A549 (cell line): ENCODE data around the gene ANLN. TPM values are rescaled to one million over a fixed set of nuclear protein-coding genes. Genes with fewer than 3 reads are reported as not detected.

Source experiments
- ATAC-seq, 2 experiments: fragments of 200-7000 bp in 1 of 2; fragments of >200 bp in 1 of 2; cut with Nextera tagmentation in 1 of 2; cut with Tn5 transposase in 1 of 2; 3 replicates each; pipeline versions ENCODE4 v1.8.0 to v1.9.1; 2018 to 2020; ENCODE audit warnings: mild to moderate bottlenecking in 1 of 2, moderate library complexity in 1 of 2
- CTCF ChIA-PET: fragments of 300-600 bp; sonication (Branson Sonifier 250); formaldehyde crosslinking; extraction: SDS; loops from one replicate; lab custom pipeline; 2021; ENCODE audit warnings: antibody characterized with exemption, inconsistent platforms; lab: Yijun Ruan, JAX
- POLR2A ChIA-PET: fragments of 350-600 bp; formaldehyde crosslinking; extraction: SDS; loops from one replicate; lab custom pipeline; 2021; ENCODE audit warnings: antibody characterized with exemption, inconsistent platforms; lab: Yijun Ruan, JAX
- DNase-seq, 2 experiments: peaks; one replicate each; pipeline versions ENCODE4 v3.0.0 to v3.0.0-alpha.2; 2011 to 2016; ENCODE audit warnings: low read depth in 1 of 2, low spot score in 1 of 2
- FAIRE-seq: peaks from 2 replicates; lab custom pipeline; 2011; peaks lifted over from hg19 to GRCh38; lab: Jason Lieb, UNC
- H3K27ac ChIP-seq, 2 experiments: fragments of >200 bp; sonication (Bioruptor Twin); formaldehyde crosslinking; 3 replicates each; pipeline ENCODE4 v1.5.1; 2016 to 2017
- H3K4me1 ChIP-seq: fragments of >200 bp; sonication (Bioruptor Twin); formaldehyde crosslinking; 3 replicates; pipeline ENCODE4 v1.6.1; 2016
- H3K4me2 ChIP-seq: fragments of >200 bp; sonication (Bioruptor Twin); formaldehyde crosslinking; 3 replicates; pipeline ENCODE4 v1.6.1; 2016
- H3K4me3 ChIP-seq: fragments of >200 bp; sonication (Bioruptor Twin); formaldehyde crosslinking; 3 replicates; pipeline ENCODE4 v1.5.1; 2016
- H3K9me3 ChIP-seq: fragments of >200 bp; sonication (Bioruptor Twin); formaldehyde crosslinking; 3 replicates; pipeline ENCODE4 v1.6.1; 2016
- BHLHE40 ChIP-seq: IDR thresholded peaks from 2 replicates; pipeline ENCODE4 v1.6.1; 2012; ENCODE audit warnings: low read depth, low read length, inconsistent platforms
- CBX8 ChIP-seq: fragments of 200-600 bp; sonication (generic); IDR thresholded peaks from 2 replicates; pipeline ENCODE4 v1.6.1; 2016
- CEBPB ChIP-seq, 2 experiments: fragments of >200 bp in 1 of 2; sonication (Bioruptor Twin) in 1 of 2; formaldehyde crosslinking in 1 of 2; IDR thresholded peaks; 2 replicates each; pipeline ENCODE4 v1.6.1; 2012 to 2016
- ESRRA ChIP-seq: fragments of 150-350 bp; IDR thresholded peaks from 2 replicates; pipeline ENCODE4 v1.6.1; 2014; ENCODE audit warnings: mild to moderate bottlenecking, low read length, borderline replicate concordance
- FOSL2 ChIP-seq, 2 experiments: fragments of 450-650 bp in 1 of 2; fragments of >200 bp in 1 of 2; sonication (Bioruptor Twin) in 1 of 2; formaldehyde crosslinking; IDR thresholded peaks; 2 replicates each; pipeline versions ENCODE4 v1.5.0 to v1.6.1; 2016 to 2020; ENCODE audit warnings: mild to moderate bottlenecking in 1 of 2, moderate library complexity in 1 of 2
- GATA3 ChIP-seq: IDR thresholded peaks from 2 replicates; pipeline ENCODE4 v1.6.1; 2012; ENCODE audit warnings: borderline replicate concordance
- HEYL ChIP-seq: fragments of 250-450 bp; sonication (Bioruptor Pico); IDR thresholded peaks from 2 replicates; pipeline ENCODE4 v1.8.0; 2021; ENCODE audit warnings: mild to moderate bottlenecking, moderate library complexity
- HOXB13 ChIP-seq: fragments of 250-450 bp; sonication (Bioruptor Pico); IDR thresholded peaks from 2 replicates; pipeline ENCODE4 v1.5.0; 2020; ENCODE audit warnings: low read depth, mild to moderate bottlenecking, moderate library complexity
- HOXB5 ChIP-seq: fragments of 250-450 bp; sonication (Bioruptor Pico); IDR thresholded peaks from 2 replicates; pipeline ENCODE4 v1.5.0; 2020; ENCODE audit warnings: mild to moderate bottlenecking, moderate library complexity
- JUN ChIP-seq, 2 experiments: fragments of >200 bp; sonication (Bioruptor Twin); formaldehyde crosslinking; IDR thresholded peaks; 2 replicates in 1 of 2; 3 replicates in 1 of 2; pipeline ENCODE4 v1.6.1; 2016 to 2017
- NR3C1 ChIP-seq: fragments of >200 bp; sonication (Bioruptor Twin); formaldehyde crosslinking; IDR thresholded peaks from 3 replicates; pipeline ENCODE4 v1.6.1; 2017
- POLR2AphosphoS2 ChIP-seq: conservative IDR thresholded peaks from 2 replicates; pipeline ENCODE4 v1.6.1; 2012; ENCODE audit warnings: low read length, improper control_type of control experiment, inconsistent platforms
- RARB ChIP-seq: fragments of 250-450 bp; sonication (Bioruptor Pico); IDR thresholded peaks from 2 replicates; pipeline ENCODE4 v1.8.0; 2021; ENCODE audit warnings: mild to moderate bottlenecking, moderate library complexity
- RFX5 ChIP-seq: fragments of 450-650 bp; IDR thresholded peaks from 2 replicates; pipeline ENCODE4 v1.7.1; 2014; ENCODE audit warnings: antibody characterized with exemption, mild to moderate bottlenecking, moderate library complexity
- RNF2 ChIP-seq: fragments of 200-600 bp; sonication (generic); IDR thresholded peaks from 2 replicates; pipeline ENCODE4 v1.6.1; 2016; ENCODE audit warnings: low read depth, mild to moderate bottlenecking, antibody characterized with exemption, moderate library complexity, borderline replicate concordance
- TFCP2L1 ChIP-seq: fragments of 250-450 bp; sonication (Bioruptor Pico); IDR thresholded peaks from 2 replicates; pipeline ENCODE4 v1.5.0; 2021; ENCODE audit warnings: mild to moderate bottlenecking
- WGBS: methylation state at CpG from one replicate; pipeline ENCODE4 v1.1.6; 2017; ENCODE audit errors: missing lambda C conversion rate; 5-methylcytosine and 5-hydroxymethylcytosine counted together
- polyA plus RNA-seq, 4 experiments: library from polyadenylated mRNA; depleted of rRNA in 3 of 4; stranded (reverse); fragments of >200 nt; fragmentation: RNase III in 1 of 4; extraction: RNeasy Plus Mini Kit Qiagen cat#74134 plus additional on column Dnase treatment in 1 of 4; gene quantifications; 2 replicates in 3 of 4; 3 replicates in 1 of 4; pipeline ENCODE4 v1.2.3, GENCODE V29; 2011 to 2017

Gene ANLN
- polyA plus RNA-seq, 2 of the 4 experiments (the other 2 are of a cell fraction): 52.4 to 72.9 TPM

DNA sequence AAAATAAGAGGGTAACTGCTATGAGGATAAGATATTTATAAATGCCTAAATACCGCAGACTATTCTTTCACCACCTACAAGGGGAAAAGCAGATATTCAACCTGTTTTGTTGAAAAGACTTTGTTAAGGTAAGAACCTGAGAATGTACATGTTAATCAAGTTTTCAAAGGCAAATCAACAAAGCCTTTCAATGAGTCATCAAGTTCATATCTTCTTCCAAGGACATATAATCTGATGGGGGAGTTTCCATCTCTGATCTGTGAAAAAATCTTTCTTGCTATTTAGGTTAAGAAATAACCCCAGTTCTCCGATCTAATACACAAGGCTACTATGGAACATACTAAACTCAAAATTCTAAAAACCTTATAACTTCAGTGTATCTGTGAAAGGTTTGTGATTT, 40.0 kb upstream of the ANLN start:
- TF ChIP-seq FOSL2 (IDR thresholded peaks at IDR 0.05) (no peak), FOSL2 (CRISPR knock-in tag; IDR thresholded peaks at IDR 0.05) (peak; percentile 45; the same call in 1 of the 2 replicates), ESRRA (no peak)
- no peaks in the 10 kb centered on the region for H3K9me3 ChIP-seq
- DNase-seq (no peak), FAIRE-seq (no peak), ATAC-seq (no peak)
- WGBS: 92% methylated on average over 2 of the region's 2 CpGs
- no peak overlapping the region for H3K4me2 ChIP-seq
- no peak overlapping the region for H3K27ac ChIP-seq
- H3K4me1 ChIP-seq: peaks cover 15% of the 10 kb centered on the region; the same call in 2 of the 3 replicates
- ChIA-PET POLR2A (no interaction called here), CTCF (no interaction called here)
- no peak overlapping the region for H3K4me3 ChIP-seq

DNA sequence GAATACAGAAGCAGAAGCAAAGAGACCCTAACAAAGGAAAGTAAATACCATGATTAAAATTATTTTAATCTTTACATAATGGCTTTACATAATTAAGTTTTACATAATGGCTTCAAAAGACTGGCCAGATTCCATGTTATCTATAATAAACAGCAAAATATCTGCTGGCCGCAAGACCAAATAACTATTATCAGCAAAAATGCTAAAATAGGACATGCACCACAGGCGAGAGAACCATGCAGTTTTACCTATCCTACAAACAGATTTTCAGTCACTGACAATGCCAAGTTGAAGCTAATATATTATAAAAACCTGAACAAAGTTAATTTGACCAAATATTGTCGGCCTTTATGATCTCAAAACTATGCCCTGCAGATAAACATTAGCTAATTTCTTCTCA, 34.2 kb upstream of the ANLN start:
- ChIA-PET POLR2A (no interaction called here), CTCF (interaction anchor here (3.9 kb wide), 1 partner anchor 12 kb away, joined by 31 read pairs; a partner anchor contains a TSS)
- H3K4me3 ChIP-seq: no peak overlapping the region
- WGBS: 89% methylated on average over 3 of the region's 3 CpGs
- H3K4me1 ChIP-seq: no peaks in the 10 kb centered on the region
- no peaks in the 10 kb centered on the region for H3K9me3 ChIP-seq
- TF ChIP-seq CEBPB (IDR thresholded peaks at IDR 0.05): no peak
- TF ChIP-seq JUN (IDR thresholded peaks at IDR 0.05): no peak
- no peak for TF ChIP-seq RNF2
- TF ChIP-seq CBX8: no peak
- TF ChIP-seq BHLHE40: no peak
- no peak for TF ChIP-seq HOXB13 (CRISPR knock-in tag)
- TF ChIP-seq HEYL: no peak
- no peak for TF ChIP-seq GATA3
- TF ChIP-seq POLR2AphosphoS2: no peak
- no peak for TF ChIP-seq NR3C1
- TF ChIP-seq TFCP2L1 (CRISPR knock-in tag): no peak
- no peak for FAIRE-seq
- no peak for ATAC-seq
- no peak overlapping the region for H3K27ac ChIP-seq
- DNase-seq: no peak
- H3K4me2 ChIP-seq: no peak overlapping the region

DNA sequence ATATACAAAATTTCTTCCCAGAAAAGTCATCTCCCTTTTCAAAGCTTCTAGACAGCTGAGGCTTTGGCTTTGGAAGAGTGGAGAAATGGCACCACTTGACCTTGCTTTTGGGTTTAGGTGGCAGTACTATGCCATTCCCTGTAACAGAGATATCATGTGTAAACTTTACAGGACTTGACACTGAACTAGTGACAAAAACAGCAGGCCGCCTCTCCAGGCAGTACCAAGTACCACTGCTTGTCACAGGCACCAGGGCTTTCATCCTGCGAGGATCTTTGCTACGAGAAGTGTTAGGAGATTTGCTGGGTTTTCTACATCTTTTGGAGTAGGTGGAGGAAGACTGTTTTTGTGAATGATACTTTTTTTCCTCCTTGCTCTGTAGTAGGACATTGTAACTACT, 32.6 kb upstream of the ANLN start:
- ChIA-PET CTCF (interaction anchor here (0.9 to 3.9 kb wide), 2 partner anchors 10 to 381 kb away, joined by 3 to 31 read pairs; a partner anchor contains a TSS), POLR2A (no interaction called here)

DNA sequence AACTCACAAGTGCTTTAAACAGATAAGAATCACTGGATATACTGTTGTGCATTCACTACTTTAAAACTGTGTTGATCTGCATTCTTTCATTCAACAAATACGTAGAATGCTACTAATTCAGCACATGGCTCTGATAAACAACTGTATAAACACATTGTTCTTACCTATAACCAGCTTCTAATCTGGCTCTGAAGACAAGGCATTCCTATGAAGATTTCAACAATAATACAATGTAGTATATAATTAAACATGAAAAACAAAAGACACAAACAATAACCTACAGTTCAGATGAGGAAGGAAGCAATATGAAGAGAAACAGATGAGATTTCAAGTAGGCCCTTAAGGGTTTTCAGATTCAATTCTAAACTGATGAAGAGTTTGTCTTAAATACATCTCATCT, 31.1 kb upstream of the ANLN start:
- H3K4me2 ChIP-seq: no peak overlapping the region
- ATAC-seq (no peak), FAIRE-seq (no peak), DNase-seq (no peak)
- 97% methylated on average over 1 of the region's 1 CpG for WGBS
- no peak overlapping the region for H3K27ac ChIP-seq
- POLR2A ChIA-PET: no interaction called here
- no peak overlapping the region for H3K4me3 ChIP-seq
- TF ChIP-seq RFX5 (no peak), HOXB5 (CRISPR knock-in tag) (no peak)
- H3K9me3 ChIP-seq: no peaks in the 10 kb centered on the region
- no peaks in the 10 kb centered on the region for H3K4me1 ChIP-seq
- CTCF ChIA-PET: interaction anchor here (0.6 to 3.9 kb wide), 4 partner anchors 8 to 382 kb away, joined by 3 to 31 read pairs (median 4); a partner anchor contains a TSS

More for the DNA sequence above, 32.6 kb upstream of the ANLN start:
- no peaks in the 10 kb centered on the region for H3K9me3 ChIP-seq
- 93% methylated on average over 3 of the region's 3 CpGs for WGBS
- no peak for TF ChIP-seq CBX8
- TF ChIP-seq JUN (IDR thresholded peaks at IDR 0.05): no peak
- TF ChIP-seq POLR2AphosphoS2: no peak
- no peak for TF ChIP-seq RARB (CRISPR knock-in tag)
- TF ChIP-seq, all 56 proteins: peak for 0
- Histone ChIP-seq H3K4me3 (no peak overlapping the region), H3K4me1 (no peaks in the 10 kb centered on the region), H3K27ac (no peak overlapping the region), H3K4me2 (no peak overlapping the region)
- DNase-seq (no peak), ATAC-seq (no peak), FAIRE-seq (no peak)

DNA sequence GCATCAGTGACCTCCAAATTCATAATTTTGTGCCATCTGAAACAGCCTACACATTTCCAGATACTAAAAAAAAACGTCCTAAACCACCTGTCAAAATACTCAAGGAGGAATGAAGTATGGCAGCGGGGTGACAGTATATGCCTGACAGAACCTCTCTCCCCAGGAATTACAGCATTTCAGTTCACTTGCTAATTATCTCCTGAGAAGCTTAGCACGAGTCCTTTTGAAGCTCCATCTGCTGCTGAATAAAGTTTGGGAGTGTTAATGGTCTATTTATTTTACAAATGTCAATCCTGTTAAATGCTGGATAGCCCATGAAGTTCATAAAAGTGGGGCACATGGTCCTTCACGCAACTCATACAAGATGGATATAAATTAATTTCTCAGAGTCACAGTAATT, 29.4 kb upstream of the ANLN start:
- no peak overlapping the region for H3K27ac ChIP-seq
- ChIA-PET POLR2A (no interaction called here), CTCF (no interaction called here)
- TF ChIP-seq GATA3: no peak
- ATAC-seq (no peak), DNase-seq (no peak), FAIRE-seq (no peak)
- no peaks in the 10 kb centered on the region; the same call in 2 of the 3 replicates for H3K4me1 ChIP-seq
- H3K4me3 ChIP-seq: no peak overlapping the region
- no peaks in the 10 kb centered on the region for H3K9me3 ChIP-seq
- 64% methylated on average over 4 of the region's 4 CpGs for WGBS
- H3K4me2 ChIP-seq: no peak overlapping the region
